HepG2 (cell line): ENCODE results near the gene ADAMTS15.

ENCODE experiments used
- CTCF ChIP-seq: sonication (generic); formaldehyde crosslinking; IDR thresholded peaks from 2 replicates; pipeline ENCODE4 v1.5.0; 2020; ENCODE audit warnings: mild to moderate bottlenecking, missing genetic modification reagents, moderate library complexity
- EP300 ChIP-seq, 3 experiments: sonication (generic) in 1 of 3; formaldehyde crosslinking in 1 of 3; IDR thresholded peaks; 2 replicates each; pipeline versions ENCODE4 v1.5.1 to v1.6.1; 2011 to 2020; ENCODE audit warnings: low read depth in 2 of 3, low read length in 2 of 3, borderline replicate concordance in 1 of 3, improper control_type of control experiment in 1 of 3, mild to moderate bottlenecking in 1 of 3, missing genetic modification reagents in 1 of 3, moderate library complexity in 1 of 3
- POLR2A ChIP-seq, 2 experiments: IDR thresholded peaks; 2 replicates each; pipeline ENCODE4 v1.6.1; 2011; ENCODE audit warnings: low read depth in 2 of 2, low read length in 2 of 2, mild to moderate bottlenecking in 1 of 2, moderate library complexity in 1 of 2; ENCODE audit not compliant: insufficient read depth in 1 of 2
- ZNF660 ChIP-seq: sonication (generic); formaldehyde crosslinking; IDR thresholded peaks from 2 replicates; pipeline ENCODE4 v1.5.1; 2020; ENCODE audit warnings: mild to moderate bottlenecking, low read depth, missing genetic modification reagents, borderline replicate concordance

- no peak for TF ChIP-seq POLR2A (IDR thresholded peaks at IDR 0.05; ENCODE audit: insufficient read depth in 1 of 2, low read depth in 2 of 2, low read length in 2 of 2)
- TF ChIP-seq ZNF660 (CRISPR knock-in tag) = no peak
- no peak for TF ChIP-seq EP300 (IDR thresholded peaks at IDR 0.05; ENCODE audit: low read depth in 2 of 2, low read length in 2 of 2)
- no peak for TF ChIP-seq EP300 (CRISPR knock-in tag; IDR thresholded peaks at IDR 0.05; ENCODE audit: borderline replicate concordance)
- TF ChIP-seq CTCF (CRISPR knock-in tag) = no peak
Measured at GRCh38 chr11:130439160-130439519, 9.3 kb upstream of the ADAMTS15 start.
